GM18873 (cell line): Measurements from ENCODE around the gene FOXK1.
"Not testable (repeated sequence)": the region's sequence is repeated elsewhere in the genome, so short reads cannot be mapped to it uniquely, and the experiment has no call there.

Source experiments
- ATAC-seq: cut with Tn5 transposase; IDR thresholded peaks from one replicate; pipeline ENCODE4 v1.9.1; 2021; ENCODE audit warnings: mild to moderate bottlenecking, moderate library complexity, moderate number of reproducible peaks; ENCODE audit not compliant: unreplicated experiment, low FRiP score

The FOXK1 gene

GRCh38 chr7:4665661-4666060, 16.4 kb upstream of the FOXK1 start:
- no peak for ATAC-seq

- no peak for ATAC-seq
These were observed 14.2 kb upstream of the FOXK1 start for GRCh38 chr7:4667776-4668509.

DNA sequence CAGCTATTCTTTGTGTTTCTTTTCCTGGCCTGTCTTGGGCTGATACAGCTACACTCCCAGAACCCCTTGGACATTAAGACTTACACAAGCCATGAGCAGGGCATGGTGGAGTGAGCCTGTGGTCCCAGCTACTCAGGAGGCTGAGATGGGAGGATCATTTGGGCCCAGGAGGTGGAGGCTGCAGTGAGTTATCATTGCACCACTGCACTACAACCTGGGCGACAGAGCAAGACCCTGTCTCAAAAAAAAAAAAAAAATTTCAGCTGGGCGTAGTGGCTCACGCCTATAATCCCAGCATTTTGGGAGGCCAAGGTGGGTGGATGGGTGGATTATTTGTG, 13.6 kb upstream of the FOXK1 start:
- no peak for ATAC-seq

DNA sequence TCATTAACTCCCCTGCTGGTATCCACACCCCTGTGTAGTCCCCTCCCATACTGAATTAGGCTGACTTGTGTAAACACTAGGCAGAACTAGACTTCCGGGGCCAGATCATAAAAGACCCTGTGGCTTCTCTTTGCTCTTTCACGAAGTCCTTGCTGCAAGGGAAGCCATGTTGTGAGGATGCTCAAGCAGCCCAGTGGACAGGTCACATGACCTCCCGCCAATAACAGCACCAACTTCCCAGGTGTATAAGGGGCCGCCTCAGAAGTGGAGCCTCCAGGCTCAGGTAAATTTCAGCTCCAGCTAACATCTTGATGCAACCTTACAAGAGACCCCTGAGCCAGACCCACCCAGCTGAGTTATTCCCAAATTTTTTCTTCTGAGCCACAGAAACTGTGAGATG, 11.3 kb upstream of the FOXK1 start:
- ATAC-seq = no peak

GRCh38 chr7:4675771-4676367, 6.2 kb upstream of the FOXK1 start:
- ATAC-seq = no peak

- not testable (repeated sequence) for ATAC-seq
These were observed 4.6 kb upstream of the FOXK1 start for GRCh38 chr7:4677518-4677917.

- ATAC-seq = no peak
These were observed 760 bp upstream of the FOXK1 start for GRCh38 chr7:4681218-4681851.

GRCh38 chr7:4682621-4683042, 537 bp downstream of the FOXK1 start:
- ATAC-seq = peak; percentile 27

DNA sequence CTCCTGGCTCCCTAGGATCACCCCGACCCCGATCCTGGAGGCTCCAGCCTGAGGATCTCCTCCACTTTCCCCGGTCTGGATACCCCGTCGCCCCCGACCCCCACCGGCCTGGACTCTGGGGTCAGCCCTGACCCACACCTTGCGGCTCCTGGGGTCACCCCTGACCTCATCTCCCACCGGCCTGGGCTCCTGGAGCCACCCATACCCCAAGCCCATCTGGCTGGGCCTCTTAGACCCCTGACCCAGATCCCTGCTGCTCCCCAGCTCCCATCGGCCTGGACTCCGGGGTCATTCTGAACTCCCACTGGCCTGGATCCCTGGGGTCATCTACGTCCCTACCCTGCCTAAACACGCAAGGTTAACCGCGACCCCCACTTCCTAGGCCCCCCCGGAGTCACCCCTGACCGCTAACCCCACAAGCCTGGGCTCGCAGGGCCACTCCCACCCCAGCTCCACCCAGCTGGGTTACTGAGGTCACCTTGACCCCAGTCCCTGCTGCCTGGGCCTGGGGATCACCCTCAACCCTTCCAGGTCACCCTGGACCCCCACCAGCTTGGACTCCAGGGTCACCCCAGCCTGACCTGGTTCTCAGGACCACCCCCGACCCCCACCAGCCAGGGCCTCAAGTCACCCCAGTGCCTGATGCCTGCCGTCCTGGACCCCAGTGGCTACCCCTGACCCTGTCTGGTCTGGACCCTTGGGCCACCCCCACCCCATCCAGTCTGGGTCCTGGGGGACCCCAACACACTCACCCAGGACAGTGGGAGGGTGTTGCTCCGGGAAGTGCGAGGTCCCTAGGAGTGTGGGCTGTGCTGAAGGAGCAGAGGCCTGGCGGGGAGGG, 1.2 kb downstream of the FOXK1 start:
- no peak for ATAC-seq

- no peak for ATAC-seq
These were observed 1.9 kb downstream of the FOXK1 start for GRCh38 chr7:4683884-4684565.

DNA sequence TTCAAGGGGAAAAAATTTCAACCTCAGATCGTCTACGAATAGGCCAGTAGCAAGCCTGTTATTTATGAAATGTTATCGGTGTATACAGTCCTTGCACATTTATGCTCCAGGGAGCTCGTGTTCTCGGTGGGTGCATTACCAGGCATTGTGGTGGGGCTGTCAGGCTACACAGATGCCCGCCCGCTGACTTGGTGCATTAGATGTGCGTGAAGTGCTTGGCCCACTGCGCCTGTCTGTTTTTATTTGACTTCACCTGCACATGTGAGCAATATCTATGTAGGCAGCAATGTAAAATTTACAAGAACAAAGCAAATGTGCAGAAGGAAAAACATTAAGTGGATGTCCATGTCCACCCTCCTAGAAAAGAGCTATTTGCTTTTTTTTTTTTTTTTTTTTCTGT, 2.8 kb downstream of the FOXK1 start:
- no peak for ATAC-seq

GRCh38 chr7:4685676-4686075, 3.6 kb downstream of the FOXK1 start:
- not testable (repeated sequence) for ATAC-seq

GRCh38 chr7:4687956-4688355, 5.9 kb downstream of the FOXK1 start:
- no peak for ATAC-seq

DNA sequence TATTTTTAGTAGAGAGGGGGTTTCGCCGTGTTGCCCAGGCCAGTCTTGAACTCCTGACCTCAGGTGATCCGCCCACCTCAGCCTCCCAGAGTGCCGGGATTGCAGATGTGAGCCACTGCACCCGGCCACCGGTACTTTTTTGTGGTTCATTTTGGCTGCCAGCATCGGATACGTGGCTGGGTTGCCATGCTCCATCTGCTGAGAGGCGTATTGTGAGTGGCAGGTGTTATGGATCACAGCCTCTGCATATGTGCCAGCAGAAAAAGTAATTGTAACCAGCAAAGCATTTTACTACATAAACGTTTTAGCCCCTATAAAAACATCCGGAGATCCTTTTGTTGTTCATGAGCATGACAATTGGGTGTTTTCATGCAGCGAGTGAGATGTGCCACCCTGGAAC, 7.1 kb downstream of the FOXK1 start:
- ATAC-seq = no peak

- no peak for ATAC-seq
These were observed 7.6 kb downstream of the FOXK1 start for GRCh38 chr7:4689668-4690067.

DNA sequence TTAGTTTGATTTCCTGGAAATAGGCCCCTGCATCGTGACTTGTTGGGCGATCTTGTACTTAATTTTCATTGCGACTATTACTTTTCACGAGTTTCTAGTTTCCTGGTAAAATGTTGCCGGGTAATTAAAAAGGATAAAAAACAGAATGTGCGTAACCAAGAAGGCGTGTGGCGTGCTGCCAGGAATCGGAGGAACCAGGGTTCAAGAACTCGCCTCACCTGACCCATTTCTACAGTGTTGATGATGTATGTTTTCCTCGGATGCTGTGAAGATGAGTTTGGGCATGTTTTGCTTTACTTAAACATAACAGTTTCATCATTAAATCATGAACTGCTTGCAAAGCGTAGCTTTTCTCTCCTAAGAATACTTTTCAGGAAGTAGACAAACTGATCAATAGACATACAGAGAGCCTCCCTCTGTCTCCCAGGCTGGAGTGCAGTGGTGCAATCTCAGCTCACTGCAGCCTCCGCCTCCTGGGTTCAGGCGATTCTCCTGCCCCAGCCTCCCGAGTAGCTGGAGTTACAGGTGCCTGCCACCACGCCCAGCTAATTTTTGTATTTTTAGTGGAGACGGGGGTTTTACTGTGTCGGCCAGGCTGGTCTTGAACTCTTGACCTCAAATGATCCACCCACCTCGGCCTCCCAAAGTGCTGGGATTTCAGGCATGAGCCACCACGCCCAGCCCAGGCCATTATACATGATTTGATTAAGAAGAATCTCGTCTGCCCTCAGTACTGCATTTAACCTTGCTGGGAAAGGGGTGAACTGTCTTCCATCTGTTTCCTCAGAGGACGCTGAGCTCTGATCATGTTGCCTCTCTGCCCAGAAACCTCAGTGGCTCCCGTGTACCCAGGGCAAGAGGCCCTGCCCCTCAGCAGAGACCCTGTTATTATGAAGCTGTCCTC, 9.1 kb downstream of the FOXK1 start:
- ATAC-seq = no peak

GRCh38 chr7:4692055-4692454, 10.0 kb downstream of the FOXK1 start:
- no peak for ATAC-seq

DNA sequence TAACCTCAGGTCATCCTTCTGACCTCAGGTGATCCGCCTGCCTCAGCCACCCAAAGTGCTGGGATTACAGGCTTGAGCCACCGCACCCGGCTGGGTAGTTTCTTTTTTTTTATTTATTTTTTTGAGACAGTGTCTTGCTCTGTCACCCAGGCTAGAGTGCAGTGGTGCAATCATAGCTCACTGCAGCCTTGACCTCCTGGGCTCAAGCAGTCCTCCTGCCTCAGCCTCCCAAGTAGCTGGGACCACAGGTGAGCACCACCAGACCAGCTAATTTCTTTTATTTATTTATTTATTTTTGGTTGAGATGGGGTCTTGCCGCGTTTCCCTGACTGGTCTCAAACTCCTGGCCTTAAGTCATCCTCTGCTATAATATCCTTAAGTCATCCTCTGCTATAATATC, 10.5 kb downstream of the FOXK1 start:
- ATAC-seq = not testable (repeated sequence)

DNA sequence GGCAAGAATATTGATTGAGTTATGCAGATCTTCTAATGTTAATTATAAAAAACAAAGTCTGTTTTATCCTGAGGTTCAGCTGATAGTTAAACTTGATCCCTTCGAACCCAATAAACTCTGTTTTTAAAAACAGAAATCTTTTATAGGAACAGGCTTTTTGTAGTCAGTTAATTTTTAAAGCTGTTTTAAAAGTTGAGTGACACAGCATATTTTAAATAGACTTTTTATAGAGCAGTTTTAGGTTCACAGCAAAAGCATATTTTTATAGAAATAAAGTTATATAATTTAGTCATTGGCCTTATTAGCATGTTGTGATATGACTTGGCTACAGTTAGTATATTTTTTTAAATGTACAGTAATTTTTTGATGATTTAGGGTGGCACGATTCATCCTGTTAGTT, 11.1 kb downstream of the FOXK1 start:
- ATAC-seq = no peak

- no peak for ATAC-seq
These were observed 11.7 kb downstream of the FOXK1 start for GRCh38 chr7:4693749-4694148.
